ENCODE measurements around the gene NEDD9.

Gene NEDD9

DNA sequence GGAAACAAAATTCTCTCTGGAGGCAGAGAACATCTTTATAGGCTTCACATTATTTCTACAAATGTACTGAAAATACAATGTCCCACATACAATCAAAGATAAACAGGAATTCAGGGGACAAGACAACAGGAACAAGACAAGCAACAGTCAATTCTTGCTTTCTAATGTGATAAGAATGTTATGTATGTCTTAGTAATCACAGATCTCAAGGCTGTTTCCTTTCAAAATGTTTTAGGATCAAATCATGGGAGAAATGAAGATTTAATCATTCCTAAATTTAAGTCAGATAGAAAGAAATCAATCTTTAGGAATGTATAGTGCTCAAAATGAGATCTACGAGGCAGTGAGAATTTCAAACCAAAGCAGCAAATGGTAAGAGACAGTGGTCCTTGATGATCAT, 32.1 kb downstream of the NEDD9 start:
- no peak for DNase-seq

GRCh38 chr6:11198663-11199603, 33.5 kb downstream of the NEDD9 start:
- DNase-seq = no peak

GRCh38 chr6:11197850-11198249, 34.6 kb downstream of the NEDD9 start:
- DNase-seq = no peak

DNA sequence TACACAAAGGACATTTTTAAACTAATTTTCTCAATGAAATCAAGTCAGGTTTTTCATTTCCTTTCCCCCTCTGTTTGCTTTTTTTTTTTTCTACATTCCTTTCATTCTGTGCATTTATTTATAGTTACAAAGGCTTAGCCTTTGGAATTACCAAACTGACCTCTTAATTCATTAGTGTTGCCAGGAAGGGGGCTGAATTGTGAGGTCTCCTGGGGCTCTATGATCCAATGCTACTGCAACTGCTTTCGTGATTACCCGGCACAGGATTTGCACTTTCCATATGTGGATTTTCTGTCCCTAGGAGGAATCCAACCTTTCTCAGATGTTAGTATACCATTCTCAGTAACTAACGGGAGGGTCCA, 35.3 kb downstream of the NEDD9 start:
- DNase-seq = no peak

DNA sequence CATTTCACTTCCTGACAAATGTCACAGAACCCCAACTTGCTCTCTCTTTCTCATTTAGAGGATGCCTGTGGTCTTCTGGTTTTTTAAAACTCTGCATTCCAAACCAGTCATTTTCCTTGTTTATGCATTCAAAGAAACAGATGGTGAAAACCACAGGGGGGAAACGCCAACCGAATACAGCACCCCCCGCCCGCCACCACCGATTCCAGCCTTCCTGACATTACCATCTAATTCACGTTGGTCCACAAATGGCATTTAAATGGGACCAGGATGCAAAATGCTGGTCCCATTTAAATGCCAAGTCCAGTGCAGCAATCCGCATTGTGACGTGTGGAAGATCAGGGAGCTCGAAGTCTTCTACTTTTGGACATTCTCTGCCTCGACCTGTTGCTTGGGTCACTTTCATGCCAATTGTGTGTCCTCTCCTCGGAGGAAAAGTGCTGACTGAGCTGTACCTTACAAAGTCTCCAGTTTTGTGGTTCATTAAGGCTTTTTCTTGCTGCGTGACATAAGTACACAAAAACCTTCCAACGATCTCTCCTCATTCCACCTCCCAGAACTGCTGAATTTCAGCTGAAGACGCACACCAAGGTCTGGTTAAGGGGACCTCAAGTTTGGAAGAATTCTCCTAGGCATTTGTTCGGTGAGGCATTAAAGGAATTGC, 35.8 kb downstream of the NEDD9 start:
- DNase-seq = no peak

DNA sequence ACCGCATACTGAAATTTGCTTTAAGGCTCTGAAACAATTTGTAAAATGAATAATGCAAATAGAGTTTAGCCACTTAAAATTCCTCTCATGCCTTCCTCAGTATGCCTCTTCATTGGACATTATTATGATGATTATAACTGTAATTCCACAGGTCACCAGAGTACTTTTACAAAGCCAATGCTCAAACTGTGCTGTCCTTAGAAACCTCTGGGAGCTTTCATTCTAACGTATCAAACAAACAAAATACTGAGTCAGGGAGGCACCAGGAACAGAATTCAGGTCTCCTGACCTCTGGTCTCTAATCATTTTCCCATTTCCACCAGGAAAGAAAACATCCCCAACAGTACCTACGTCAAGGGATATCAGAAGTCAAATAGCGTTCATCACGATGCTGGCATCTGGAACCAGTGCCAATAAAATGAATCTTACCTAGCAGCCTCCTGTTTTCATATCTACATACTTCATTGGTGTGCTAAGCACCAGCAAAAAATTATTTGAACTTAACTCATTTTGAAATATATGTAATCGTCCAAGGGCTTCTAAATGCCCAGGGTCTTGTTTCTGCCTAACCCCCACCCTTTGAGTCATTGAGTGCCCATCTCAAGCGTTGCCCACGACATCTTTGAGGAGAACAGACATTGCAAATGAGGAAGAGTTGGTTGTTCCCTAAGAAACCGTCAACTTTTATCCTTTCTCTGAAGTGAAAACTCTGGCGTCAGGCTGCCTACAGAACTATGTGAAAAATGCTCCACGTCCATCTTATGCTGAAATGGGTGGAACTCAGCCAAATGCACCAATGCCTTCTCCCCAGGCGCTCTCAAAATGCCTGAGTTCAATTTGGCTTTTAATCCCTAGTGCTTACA, 37.9 kb downstream of the NEDD9 start:
- no peak for DNase-seq

- DNase-seq = no peak
Observed at GRCh38 chr6:11193434-11193833, 39.0 kb downstream of the NEDD9 start.

DNA sequence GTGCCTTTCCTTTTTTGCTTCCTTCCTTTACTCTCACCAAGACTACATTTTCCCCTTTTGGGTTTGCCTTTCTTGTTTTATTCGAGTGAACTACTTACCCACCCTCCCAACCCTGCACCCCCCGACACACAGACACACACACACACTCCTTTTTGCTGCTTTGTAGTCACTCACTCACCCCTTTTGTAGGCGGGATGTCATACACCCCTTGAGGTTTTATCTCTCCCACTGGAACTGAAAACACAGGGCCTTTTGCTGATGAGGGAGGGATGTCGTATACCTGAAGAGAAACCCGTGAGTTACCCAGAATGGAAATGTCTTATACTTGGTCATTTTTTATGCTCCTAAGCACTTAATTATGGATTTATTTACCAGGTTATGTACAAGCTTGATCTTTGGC, 40.3 kb downstream of the NEDD9 start:
- no peak for DNase-seq

DNA sequence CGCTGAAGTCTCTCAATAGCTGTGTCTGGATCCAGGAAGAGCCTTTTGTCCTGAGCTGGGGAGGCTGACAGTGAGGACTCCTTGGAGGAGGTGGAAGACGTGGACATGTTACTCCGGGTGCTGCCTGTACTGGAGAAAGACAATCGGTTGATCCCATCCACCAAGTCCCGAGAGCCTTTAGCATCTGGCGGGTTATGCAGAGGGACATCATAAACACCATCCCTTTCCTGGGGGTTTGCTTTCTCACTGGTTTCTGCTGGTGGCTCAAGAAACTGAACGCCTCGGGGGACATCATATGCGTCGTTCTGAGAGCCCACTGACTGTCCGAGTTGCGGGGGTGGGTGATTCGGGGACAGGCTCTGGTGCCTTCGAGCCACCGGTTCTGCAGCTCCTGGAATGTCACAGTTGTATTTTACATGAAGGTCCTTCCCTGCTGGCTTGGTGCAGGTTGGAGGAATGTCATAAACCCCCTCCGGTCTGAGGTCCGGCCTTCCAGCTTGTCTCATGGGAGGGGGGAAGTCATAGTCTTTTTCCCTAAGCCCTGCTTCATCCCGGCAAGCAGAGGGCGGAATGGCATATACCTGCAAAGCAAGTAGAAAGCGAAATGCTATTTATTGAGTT, 41.7 kb downstream of the NEDD9 start:
- no peak for DNase-seq

DNA sequence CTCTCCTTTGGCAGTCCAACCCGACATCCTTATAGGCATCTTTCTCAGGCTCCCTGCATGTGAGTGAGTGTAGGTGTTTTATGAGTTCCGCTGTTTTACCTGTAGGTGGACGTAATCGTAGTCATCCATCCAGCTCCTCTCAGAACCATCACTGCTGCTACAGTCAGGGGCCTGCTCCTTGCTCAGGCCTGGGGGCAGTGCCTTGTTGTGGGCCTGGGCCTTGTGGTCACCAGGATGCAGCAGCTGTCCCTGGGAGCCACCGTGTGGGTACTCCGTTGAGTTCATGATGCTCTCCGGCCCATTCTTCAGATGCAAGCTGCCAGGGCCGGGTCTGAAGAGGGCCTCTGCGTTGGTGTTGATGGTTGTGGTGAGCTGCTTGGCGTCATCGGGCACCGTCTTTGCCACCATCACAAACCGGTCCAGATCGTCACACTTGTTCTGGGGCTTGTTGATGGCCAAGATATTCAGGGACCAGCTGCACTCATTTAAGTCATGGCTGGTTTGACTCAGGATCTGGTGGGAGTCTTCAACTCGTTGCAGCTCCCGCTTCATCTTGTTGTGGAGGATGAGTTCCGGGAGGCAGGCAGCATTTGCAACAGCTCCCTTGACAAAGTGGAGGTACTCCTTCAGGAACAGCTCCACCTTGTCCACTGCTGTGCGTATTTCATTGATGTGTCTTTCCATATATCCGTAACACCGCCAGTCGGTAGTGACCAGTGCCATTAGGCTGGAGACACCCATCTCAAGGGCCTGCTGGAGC, 42.4 kb downstream of the NEDD9 start:
- no peak for DNase-seq

- DNase-seq = no peak
Observed at GRCh38 chr6:11188161-11188915, 44.1 kb downstream of the NEDD9 start.

DNA sequence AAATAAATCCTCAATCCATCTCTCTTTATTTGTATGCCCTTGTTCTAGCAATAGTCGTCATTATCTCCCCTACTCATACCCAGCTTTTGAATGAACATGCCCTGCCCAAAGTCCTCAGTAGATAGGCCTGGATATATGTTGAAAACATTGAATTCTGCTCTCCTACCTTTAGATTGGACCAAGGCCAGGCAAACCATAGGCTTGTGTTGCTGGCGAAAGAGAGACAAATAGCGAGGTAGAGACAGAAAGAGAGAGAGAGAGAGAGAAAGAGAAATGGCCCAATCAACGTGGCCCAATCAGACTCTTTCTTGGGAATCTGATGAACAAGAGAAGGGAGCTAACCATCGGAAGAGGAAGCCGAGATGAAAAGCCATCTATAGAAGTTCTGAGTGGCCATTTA, 45.2 kb downstream of the NEDD9 start:
- no peak for DNase-seq

- DNase-seq = no peak
Observed at GRCh38 chr6:11185204-11185842, 47.1 kb downstream of the NEDD9 start.

DNA sequence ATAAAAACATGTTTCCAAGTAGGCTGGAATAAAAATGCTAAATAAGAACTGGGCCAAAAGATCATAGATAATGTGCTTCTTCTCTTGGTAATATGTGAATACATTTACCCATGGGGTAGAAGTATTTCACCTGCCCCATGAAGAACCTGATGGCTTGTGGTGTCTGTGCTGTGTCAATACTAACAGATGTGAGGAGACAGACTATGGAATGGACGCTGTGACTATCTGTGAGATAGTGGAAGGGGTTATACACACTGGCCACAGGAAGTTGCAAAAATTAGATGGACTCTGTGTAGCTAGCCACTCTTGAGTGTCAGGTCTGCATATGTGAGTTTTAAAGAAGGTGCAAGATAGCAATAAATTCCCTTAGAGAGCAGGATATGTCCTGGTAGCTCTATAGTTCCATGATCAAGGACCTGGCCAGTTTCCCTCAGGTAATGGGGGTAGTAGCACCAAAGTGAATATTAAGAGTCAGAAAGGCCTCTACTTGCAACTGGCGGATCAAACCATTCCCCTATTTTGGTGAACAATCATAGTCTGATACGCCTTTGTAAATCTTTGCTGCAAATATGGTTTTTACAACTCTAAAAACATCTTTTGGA, 48.6 kb downstream of the NEDD9 start:
- no peak for DNase-seq

- no peak for DNase-seq
Observed at GRCh38 chr6:11181478-11182136, 50.9 kb downstream of the NEDD9 start.

GRCh38 chr6:11179419-11180202, 52.9 kb downstream of the NEDD9 start:
- no peak for DNase-seq

DNA sequence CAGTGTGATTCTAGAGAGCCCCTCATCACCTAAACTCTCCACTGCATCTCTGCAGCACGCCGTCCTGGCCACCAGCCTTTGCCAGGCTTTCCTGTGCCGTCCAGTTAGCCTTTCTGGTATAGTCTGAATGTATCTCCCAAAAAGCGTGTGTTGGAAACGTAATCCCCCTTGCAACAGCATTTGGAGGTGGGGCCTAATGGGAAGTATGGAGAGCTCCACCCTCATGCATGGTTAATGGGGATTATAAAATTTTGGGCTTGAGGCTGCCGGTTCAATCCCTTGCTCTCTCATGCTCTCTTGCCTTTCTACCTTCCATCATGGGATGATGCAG, 53.4 kb downstream of the NEDD9 start:
- DNase-seq = no peak

DNA sequence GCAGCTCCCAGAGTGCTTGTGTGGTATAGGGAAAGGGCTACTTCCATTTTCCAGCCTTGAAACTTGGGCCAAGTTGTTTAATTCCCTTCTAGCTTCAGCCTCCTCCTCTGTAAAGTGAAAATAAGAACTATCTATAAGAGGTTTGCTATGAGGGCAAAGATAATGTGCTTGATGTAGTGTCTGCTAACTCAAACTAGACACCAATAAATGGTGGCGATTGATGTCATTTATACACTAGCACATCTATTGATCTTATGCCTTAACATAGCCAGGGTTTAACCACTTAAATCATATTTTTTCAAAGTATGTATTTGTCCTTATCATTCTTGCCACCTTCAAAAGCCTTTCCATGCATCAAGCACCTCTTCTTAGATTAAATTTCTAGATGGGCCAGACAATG, 55.2 kb downstream of the NEDD9 start:
- DNase-seq = no peak

GRCh38 chr6:11174242-11174611, 58.2 kb downstream of the NEDD9 start:
- no peak for DNase-seq

All from activated CD8-positive, alpha-beta memory T cell treated with anti-CD3 and anti-CD28 coated beads, Interleukin-2, amount 50 U/mL, for 4 hours (primary cell).